Suprapubic skin (tissue), 3 donors: ENCODE measurements around the gene CASR.

ENCODE experiments used
- CTCF ChIP-seq, 2 donors: fragments of 200-600 bp in 1 of 2; fragments of 450-650 bp in 1 of 2; sonication (generic) in 1 of 2; IDR thresholded peaks; one replicate each; pipeline ENCODE4 v1.5.1; 2016 to 2019; ENCODE audit warnings: antibody characterized with exemption in 2 of 2, mild to moderate bottlenecking in 1 of 2, moderate library complexity in 1 of 2
- POLR2AphosphoS5 ChIP-seq, 3 donors: sonication (generic); formaldehyde crosslinking; IDR thresholded peaks; one replicate each; pipeline ENCODE4 v1.6.1; 2017; ENCODE audit warnings: antibody characterized with exemption in 3 of 3

- TF ChIP-seq CTCF (IDR thresholded peaks at IDR 0.05) = no peak
- TF ChIP-seq POLR2AphosphoS5 (IDR thresholded peaks at IDR 0.05) = no peak
Observed at GRCh38 chr3:122190525-122190924, 7.1 kb downstream of the CASR start.
